HPDE6-E6E7 (cell line): ENCODE data around the gene CCDC15.
"Not testable (repeated sequence)": the region's sequence is repeated elsewhere in the genome, so short reads cannot be mapped to it uniquely, and the experiment has no call there.

Experiments used
- DNase-seq: peaks from one replicate; pipeline ENCODE4 v3.0.0; 2011; ENCODE audit warnings: missing footprints; ENCODE audit errors: extremely low spot score

Gene CCDC15

GRCh38 chr11:124941703-124942102 lies 12.3 kb upstream of the CCDC15 start:
- DNase-seq: no peak

GRCh38 chr11:124942466-124943253 lies 11.3 kb upstream of the CCDC15 start:
- DNase-seq: no peak

- no peak for DNase-seq
Observed at GRCh38 chr11:124943254-124943616, 10.8 kb upstream of the CCDC15 start.

GRCh38 chr11:124943741-124944140 lies 10.3 kb upstream of the CCDC15 start:
- DNase-seq: no peak

- DNase-seq: no peak
Observed at GRCh38 chr11:124944565-124944964, 9.4 kb upstream of the CCDC15 start.

- DNase-seq: no peak
Observed at GRCh38 chr11:124945826-124946225, 8.2 kb upstream of the CCDC15 start.

- peak; percentile 12 for DNase-seq
Observed at GRCh38 chr11:124946735-124947141, 7.3 kb upstream of the CCDC15 start.

GRCh38 chr11:124950601-124951330 lies 3.2 kb upstream of the CCDC15 start:
- no peak for DNase-seq

GRCh38 chr11:124951341-124951740 lies 2.7 kb upstream of the CCDC15 start:
- no peak for DNase-seq

- no peak for DNase-seq
Observed at GRCh38 chr11:124954590-124954955, 571 bp downstream of the CCDC15 start.

- no peak for DNase-seq
Observed at GRCh38 chr11:124955035-124955434, 1.0 kb downstream of the CCDC15 start.

GRCh38 chr11:124961972-124962609 lies 8.1 kb downstream of the CCDC15 start:
- DNase-seq: peak; percentile 68

GRCh38 chr11:124968197-124968596 lies 14.2 kb downstream of the CCDC15 start:
- DNase-seq: not testable (repeated sequence)

- DNase-seq: peak; percentile 56
Observed at GRCh38 chr11:124970925-124971324, 16.9 kb downstream of the CCDC15 start.

GRCh38 chr11:124971810-124972209 lies 17.8 kb downstream of the CCDC15 start:
- DNase-seq: no peak

GRCh38 chr11:124976531-124976930 lies 22.5 kb downstream of the CCDC15 start:
- no peak for DNase-seq

- no peak for DNase-seq
Observed at GRCh38 chr11:124977006-124977405, 23.0 kb downstream of the CCDC15 start.

- DNase-seq: no peak
Observed at GRCh38 chr11:124978316-124978715, 24.3 kb downstream of the CCDC15 start.

- no peak for DNase-seq
Observed at GRCh38 chr11:124982043-124982442, 28.0 kb downstream of the CCDC15 start.

- DNase-seq: no peak
Observed at GRCh38 chr11:124983674-124984511, 29.9 kb downstream of the CCDC15 start.

GRCh38 chr11:124984512-124984854 lies 30.5 kb downstream of the CCDC15 start:
- no peak for DNase-seq

- no peak for DNase-seq
Observed at GRCh38 chr11:124987096-124987495, 33.1 kb downstream of the CCDC15 start.
